CD4-positive, alpha-beta T cell treated with Interleukin-17A for 1 hour (primary cell): ENCODE results near the gene TMEFF2.
A peak's percentile ranks its signal among the peaks of the same experiment; 100 is the strongest.
"Not testable (repeated sequence)": the region's sequence is repeated elsewhere in the genome, so short reads cannot be mapped to it uniquely, and the experiment has no call there.

ENCODE experiments used
- DNase-seq: peaks from one replicate; pipeline ENCODE4 v3.0.0-alpha.2; 2020

TMEFF2 gene

GRCh38 chr2:192126912-192127311 lies 67.8 kb downstream of the TMEFF2 start:
- DNase-seq: no peak

- no peak for DNase-seq
Observed at GRCh38 chr2:192126426-192126825, 68.3 kb downstream of the TMEFF2 start.

- no peak for DNase-seq
Observed at GRCh38 chr2:192124571-192124970, 70.2 kb downstream of the TMEFF2 start.

- no peak for DNase-seq
Observed at GRCh38 chr2:192123847-192124246, 70.9 kb downstream of the TMEFF2 start.

GRCh38 chr2:192122946-192123345 lies 71.8 kb downstream of the TMEFF2 start:
- DNase-seq: no peak

GRCh38 chr2:192122141-192122540 lies 72.6 kb downstream of the TMEFF2 start:
- no peak for DNase-seq

GRCh38 chr2:192119536-192119935 lies 75.2 kb downstream of the TMEFF2 start:
- DNase-seq: no peak

- DNase-seq: no peak
Observed at GRCh38 chr2:192117705-192118104, 77.0 kb downstream of the TMEFF2 start.

- not testable (repeated sequence) for DNase-seq
Observed at GRCh38 chr2:192111536-192111935, 83.2 kb downstream of the TMEFF2 start.

- DNase-seq: no peak
Observed at GRCh38 chr2:192099742-192100141, 95.0 kb downstream of the TMEFF2 start.

GRCh38 chr2:192098814-192099491 lies 95.8 kb downstream of the TMEFF2 start:
- no peak for DNase-seq

- DNase-seq: no peak
Observed at GRCh38 chr2:192091476-192091875, 103.3 kb downstream of the TMEFF2 start.

- DNase-seq: no peak
Observed at GRCh38 chr2:192090911-192091310, 103.8 kb downstream of the TMEFF2 start.

GRCh38 chr2:192087398-192087958 lies 107.3 kb downstream of the TMEFF2 start:
- DNase-seq: no peak

- DNase-seq: no peak
Observed at GRCh38 chr2:192082121-192082520, 112.6 kb downstream of the TMEFF2 start.

GRCh38 chr2:192080096-192080495 lies 114.6 kb downstream of the TMEFF2 start:
- not testable (repeated sequence) for DNase-seq

GRCh38 chr2:192073878-192074277 lies 120.9 kb downstream of the TMEFF2 start:
- DNase-seq: no peak

- no peak for DNase-seq
Observed at GRCh38 chr2:192072778-192073177, 122.0 kb downstream of the TMEFF2 start.

GRCh38 chr2:192072261-192072660 lies 122.5 kb downstream of the TMEFF2 start:
- DNase-seq: peak; percentile 10

- DNase-seq: no peak
Observed at GRCh38 chr2:192070099-192070498, 124.6 kb downstream of the TMEFF2 start.

GRCh38 chr2:192069417-192069816 lies 125.3 kb downstream of the TMEFF2 start:
- DNase-seq: no peak

- no peak for DNase-seq
Observed at GRCh38 chr2:192068966-192069365, 125.8 kb downstream of the TMEFF2 start.

GRCh38 chr2:192067631-192068030 lies 127.1 kb downstream of the TMEFF2 start:
- DNase-seq: no peak

GRCh38 chr2:192064459-192064858 lies 130.3 kb downstream of the TMEFF2 start:
- DNase-seq: no peak

- no peak for DNase-seq
Observed at GRCh38 chr2:192060161-192060560, 134.6 kb downstream of the TMEFF2 start.
